Measurements from ENCODE around the gene SNF8. TPM values are rescaled to one million over a fixed set of nuclear protein-coding genes. Genes with fewer than 3 reads are reported as not detected.

SNF8 gene
- 103 TPM for polyA plus RNA-seq
- long read RNA-seq, donor 1, transcript SNF8-202 (8 exons, 2,319 nt) = major isoform, 20 of 45 reads
- long read RNA-seq, donor 1, partial matches to known transcripts = 15 of 45 reads
- long read RNA-seq, donor 1, other reads (novel, unspliced or antisense) = 0 of 45 reads
- long read RNA-seq, donor 2, transcript SNF8-202 (8 exons, 2,319 nt) = major isoform, 53 of 104 reads
- long read RNA-seq, donor 2, partial matches to known transcripts = 33 of 104 reads
- long read RNA-seq, donor 2, other reads (novel, unspliced or antisense) = 0 of 104 reads
- long read RNA-seq, donor 3 = 0 reads
- long read RNA-seq, donor 4, transcript SNF8-202 (8 exons, 2,319 nt) = major isoform, 7 of 15 reads
- long read RNA-seq, donor 4, partial matches to known transcripts = 5 of 15 reads
- long read RNA-seq, donor 4, other reads (novel, unspliced or antisense) = 0 of 15 reads
- long read RNA-seq, donor 5, transcript SNF8-202 (8 exons, 2,319 nt) = major isoform, 22 of 41 reads
- long read RNA-seq, donor 5, partial matches to known transcripts = 12 of 41 reads
- long read RNA-seq, donor 5, other reads (novel, unspliced or antisense) = 0 of 41 reads
- long read RNA-seq, donor 6, transcript SNF8-202 (8 exons, 2,319 nt) = major isoform, 48 of 75 reads
- long read RNA-seq, donor 6, transcript SNF8-215 (3 exons, 687 nt) = minor isoform, 7 of 75 reads
- long read RNA-seq, donor 6, partial matches to known transcripts = 13 of 75 reads
- long read RNA-seq, donor 6, other reads (novel, unspliced or antisense) = 0 of 75 reads
- long read RNA-seq, donor 7, transcript SNF8-202 (8 exons, 2,319 nt) = major isoform, 13 of 19 reads
- long read RNA-seq, donor 7, partial matches to known transcripts = 0 of 19 reads
- long read RNA-seq, donor 7, other reads (novel, unspliced or antisense) = 0 of 19 reads
- long read RNA-seq, donor 8, transcript SNF8-202 (8 exons, 2,319 nt) = major isoform, 53 of 100 reads
- long read RNA-seq, donor 8, transcript SNF8-203 (2 exons, 1,899 nt) = minor isoform, 5 of 100 reads
- long read RNA-seq, donor 8, partial matches to known transcripts = 33 of 100 reads
- long read RNA-seq, donor 8, other reads (novel, unspliced or antisense) = 0 of 100 reads
- long read RNA-seq, donor 9, transcript SNF8-202 (8 exons, 2,319 nt) = major isoform, 37 of 47 reads
- long read RNA-seq, donor 9, partial matches to known transcripts = 6 of 47 reads
- long read RNA-seq, donor 9, other reads (novel, unspliced or antisense) = 0 of 47 reads
- long read RNA-seq, donor 10, transcript SNF8-202 (8 exons, 2,319 nt) = major isoform, 54 of 74 reads
- long read RNA-seq, donor 10, partial matches to known transcripts = 14 of 74 reads
- long read RNA-seq, donor 10, other reads (novel, unspliced or antisense) = 0 of 74 reads
- long read RNA-seq, donor 11, transcript SNF8-202 (8 exons, 2,319 nt) = major isoform, 49 of 66 reads
- long read RNA-seq, donor 11, transcript SNF8-215 (3 exons, 687 nt) = minor isoform, 6 of 66 reads
- long read RNA-seq, donor 11, partial matches to known transcripts = 6 of 66 reads
- long read RNA-seq, donor 11, other reads (novel, unspliced or antisense) = 0 of 66 reads

- Histone ChIP-seq H3K27me3 (ENCODE audit: control insufficient read depth, insufficient read depth, low read length) (no peaks in the 10 kb centered on the region), H3K36me3 (ENCODE audit: control insufficient read depth, insufficient read depth, low read length) (peaks cover 18% of the 10 kb centered on the region), H3K4me1 (ENCODE audit: control insufficient read depth, insufficient read depth, low read length) (peaks cover 9% of the 10 kb centered on the region), H3K27ac (ENCODE audit: low read length) (peak within 1 kb of the TSS; percentile 94), H3K4me3 (ENCODE audit: low read length) (peak within 1 kb of the TSS; percentile 94), H3K9me3 (ENCODE audit: control insufficient read depth, low read depth, low read length) (no peaks in the 10 kb centered on the region)
- peak; percentile 89 to 94 for DNase-seq
- WGBS (ENCODE audit: insufficient coverage, low lambda C conversion rate) = no CpG with 5 or more reads among the region's 55 CpGs
Measured at GRCh38 chr17:48944515-48945260, at the start of gene SNF8. Gene SNF8, minus strand, starts transcription at chr17:48944842. Its CDS starts 108 bp downstream, at chr17:48944734.

- Histone ChIP-seq H3K27me3 (ENCODE audit: control insufficient read depth, insufficient read depth, low read length) (peaks cover 42% of the 10 kb centered on the region), H3K27ac (ENCODE audit: low read length) (no peak overlapping the region), H3K9me3 (ENCODE audit: control insufficient read depth, low read depth, low read length) (no peaks in the 10 kb centered on the region), H3K4me1 (ENCODE audit: control insufficient read depth, insufficient read depth, low read length) (no peaks in the 10 kb centered on the region), H3K36me3 (ENCODE audit: control insufficient read depth, insufficient read depth, low read length) (no peaks in the 10 kb centered on the region), H3K4me3 (ENCODE audit: low read length) (no peak overlapping the region)
- no peak for DNase-seq
Measured at GRCh38 chr17:48993951-48994350, 49.3 kb upstream of the SNF8 start.

DNA sequence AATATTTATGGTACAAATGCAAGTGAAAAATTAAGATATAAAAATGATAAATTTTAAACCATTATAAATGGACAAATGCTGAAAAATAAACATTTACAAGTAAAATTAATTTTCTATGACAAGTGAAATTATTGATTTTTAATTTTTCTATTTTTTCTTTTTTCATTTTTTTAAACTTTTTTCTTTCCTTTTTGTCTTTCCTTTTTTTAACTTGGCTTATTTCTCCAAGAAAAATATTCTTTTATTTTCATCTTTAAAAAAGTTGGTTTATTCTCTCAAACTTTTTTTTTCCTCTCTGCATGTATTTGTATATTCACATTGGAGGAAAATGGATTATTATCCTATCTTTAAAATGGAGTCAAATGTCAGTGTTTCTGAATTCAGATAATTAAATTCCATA, 48.7 kb upstream of the SNF8 start:
- DNase-seq = no peak
- H3K4me1 ChIP-seq (ENCODE audit: control insufficient read depth, insufficient read depth, low read length) = no peaks in the 10 kb centered on the region
- no peak overlapping the region for H3K4me3 ChIP-seq (ENCODE audit: low read length)
- no peaks in the 10 kb centered on the region for H3K9me3 ChIP-seq (ENCODE audit: control insufficient read depth, low read depth, low read length)
- no peak overlapping the region for H3K27ac ChIP-seq (ENCODE audit: low read length)
- H3K27me3 ChIP-seq (ENCODE audit: control insufficient read depth, insufficient read depth, low read length) = peaks cover 42% of the 10 kb centered on the region
- H3K36me3 ChIP-seq (ENCODE audit: control insufficient read depth, insufficient read depth, low read length) = no peaks in the 10 kb centered on the region

- no peaks in the 10 kb centered on the region for H3K9me3 ChIP-seq (ENCODE audit: control insufficient read depth, low read depth, low read length)
- no peaks in the 10 kb centered on the region for H3K36me3 ChIP-seq (ENCODE audit: control insufficient read depth, insufficient read depth, low read length)
- peaks cover 42% of the 10 kb centered on the region for H3K27me3 ChIP-seq (ENCODE audit: control insufficient read depth, insufficient read depth, low read length)
- no peaks in the 10 kb centered on the region for H3K4me1 ChIP-seq (ENCODE audit: control insufficient read depth, insufficient read depth, low read length)
- no peak overlapping the region for H3K27ac ChIP-seq (ENCODE audit: low read length)
- 80% methylated on average over 1 of the region's 2 CpGs for WGBS (ENCODE audit: insufficient coverage, low lambda C conversion rate)
- H3K4me3 ChIP-seq (ENCODE audit: low read length) = no peak overlapping the region
- no peak for DNase-seq
Measured at GRCh38 chr17:48992444-48992843, 47.8 kb upstream of the SNF8 start.

- Histone ChIP-seq H3K4me3 (ENCODE audit: low read length) (no peak overlapping the region), H3K27ac (ENCODE audit: low read length) (no peak overlapping the region), H3K4me1 (ENCODE audit: control insufficient read depth, insufficient read depth, low read length) (no peaks in the 10 kb centered on the region), H3K27me3 (ENCODE audit: control insufficient read depth, insufficient read depth, low read length) (peaks cover 32% of the 10 kb centered on the region), H3K9me3 (ENCODE audit: control insufficient read depth, low read depth, low read length) (no peaks in the 10 kb centered on the region), H3K36me3 (ENCODE audit: control insufficient read depth, insufficient read depth, low read length) (no peaks in the 10 kb centered on the region)
- WGBS (ENCODE audit: insufficient coverage, low lambda C conversion rate) = 17% methylated on average over 2 of the region's 2 CpGs
- no peak for DNase-seq
Measured at GRCh38 chr17:48990882-48991357, 46.3 kb upstream of the SNF8 start.

DNA sequence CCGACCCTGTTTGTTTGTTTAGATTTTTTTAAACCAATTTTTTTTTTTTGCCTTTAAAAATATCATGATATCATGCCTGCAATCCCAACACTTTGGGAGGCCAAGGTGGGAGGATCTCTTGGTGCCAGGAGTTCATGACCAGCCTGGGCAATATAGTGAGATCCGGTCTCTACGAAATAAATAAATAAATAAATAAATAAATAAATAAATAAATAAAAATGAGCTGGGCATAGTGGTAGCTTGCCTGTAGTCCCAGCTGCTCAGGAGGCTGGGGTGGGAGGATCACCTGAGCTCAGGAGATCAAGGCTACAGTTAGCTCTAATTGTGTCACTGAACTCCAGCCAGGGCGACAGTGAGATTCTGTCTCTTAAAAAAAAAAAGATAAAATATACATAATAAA, 44.5 kb upstream of the SNF8 start:
- Histone ChIP-seq H3K27me3 (ENCODE audit: control insufficient read depth, insufficient read depth, low read length) (peaks cover 17% of the 10 kb centered on the region), H3K4me3 (ENCODE audit: low read length) (no peak overlapping the region), H3K27ac (ENCODE audit: low read length) (no peak overlapping the region)

GRCh38 chr17:48985436-48986245, 41.0 kb upstream of the SNF8 start:
- no peaks in the 10 kb centered on the region for H3K4me1 ChIP-seq (ENCODE audit: control insufficient read depth, insufficient read depth, low read length)
- H3K27me3 ChIP-seq (ENCODE audit: control insufficient read depth, insufficient read depth, low read length) = peaks cover 6% of the 10 kb centered on the region
- DNase-seq = no peak
- no peaks in the 10 kb centered on the region for H3K9me3 ChIP-seq (ENCODE audit: control insufficient read depth, low read depth, low read length)
- no peaks in the 10 kb centered on the region for H3K36me3 ChIP-seq (ENCODE audit: control insufficient read depth, insufficient read depth, low read length)
- H3K4me3 ChIP-seq (ENCODE audit: low read length) = no peak overlapping the region
- 82% methylated on average over 3 of the region's 13 CpGs for WGBS (ENCODE audit: insufficient coverage, low lambda C conversion rate)
- H3K27ac ChIP-seq (ENCODE audit: low read length) = no peak overlapping the region

More for the DNA sequence above, 44.5 kb upstream of the SNF8 start:
- Histone ChIP-seq H3K36me3 (ENCODE audit: control insufficient read depth, insufficient read depth, low read length) (no peaks in the 10 kb centered on the region), H3K9me3 (ENCODE audit: control insufficient read depth, low read depth, low read length) (no peaks in the 10 kb centered on the region), H3K4me1 (ENCODE audit: control insufficient read depth, insufficient read depth, low read length) (no peaks in the 10 kb centered on the region)
- WGBS (ENCODE audit: insufficient coverage, low lambda C conversion rate) = 100% methylated on average over 2 of the region's 4 CpGs
- no peak for DNase-seq

GRCh38 chr17:48981927-48982539, 37.4 kb upstream of the SNF8 start:
- no peak overlapping the region for H3K27ac ChIP-seq (ENCODE audit: low read length)
- H3K27me3 ChIP-seq (ENCODE audit: control insufficient read depth, insufficient read depth, low read length) = no peaks in the 10 kb centered on the region
- DNase-seq = no peak
- 80% methylated on average over 1 of the region's 3 CpGs for WGBS (ENCODE audit: insufficient coverage, low lambda C conversion rate)
- no peaks in the 10 kb centered on the region for H3K36me3 ChIP-seq (ENCODE audit: control insufficient read depth, insufficient read depth, low read length)
- H3K4me1 ChIP-seq (ENCODE audit: control insufficient read depth, insufficient read depth, low read length) = no peaks in the 10 kb centered on the region
- H3K4me3 ChIP-seq (ENCODE audit: low read length) = no peak overlapping the region
- no peaks in the 10 kb centered on the region for H3K9me3 ChIP-seq (ENCODE audit: control insufficient read depth, low read depth, low read length)
